OCI-M2 (cell line): ENCODE results near the gene NOL9.

Source experiments
- DNase-seq: peaks from one replicate; lab custom pipeline; 2025; ENCODE audit not compliant: unreplicated experiment; lab: John Stamatoyannopoulos, UW

Gene NOL9

DNA sequence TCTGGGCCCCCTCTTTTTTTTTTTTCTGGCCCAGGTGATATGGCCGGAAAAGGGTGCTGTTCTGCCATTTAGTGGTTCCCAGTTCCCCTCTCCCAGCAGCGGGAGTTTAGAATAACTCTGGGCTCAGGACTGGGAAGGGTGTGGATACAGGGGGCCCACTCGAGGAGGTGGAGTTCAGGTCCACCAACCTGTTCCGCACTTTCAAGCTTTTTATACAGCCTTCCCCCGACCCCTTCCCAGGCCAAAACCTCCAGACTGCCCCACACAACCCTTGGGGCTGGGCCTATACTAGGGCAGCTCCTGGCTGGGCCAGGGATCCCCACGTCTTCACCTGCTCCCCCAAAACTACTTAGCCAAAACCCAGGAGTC lies 63.2 kb downstream of the NOL9 start:
- DNase-seq, result no peak

DNA sequence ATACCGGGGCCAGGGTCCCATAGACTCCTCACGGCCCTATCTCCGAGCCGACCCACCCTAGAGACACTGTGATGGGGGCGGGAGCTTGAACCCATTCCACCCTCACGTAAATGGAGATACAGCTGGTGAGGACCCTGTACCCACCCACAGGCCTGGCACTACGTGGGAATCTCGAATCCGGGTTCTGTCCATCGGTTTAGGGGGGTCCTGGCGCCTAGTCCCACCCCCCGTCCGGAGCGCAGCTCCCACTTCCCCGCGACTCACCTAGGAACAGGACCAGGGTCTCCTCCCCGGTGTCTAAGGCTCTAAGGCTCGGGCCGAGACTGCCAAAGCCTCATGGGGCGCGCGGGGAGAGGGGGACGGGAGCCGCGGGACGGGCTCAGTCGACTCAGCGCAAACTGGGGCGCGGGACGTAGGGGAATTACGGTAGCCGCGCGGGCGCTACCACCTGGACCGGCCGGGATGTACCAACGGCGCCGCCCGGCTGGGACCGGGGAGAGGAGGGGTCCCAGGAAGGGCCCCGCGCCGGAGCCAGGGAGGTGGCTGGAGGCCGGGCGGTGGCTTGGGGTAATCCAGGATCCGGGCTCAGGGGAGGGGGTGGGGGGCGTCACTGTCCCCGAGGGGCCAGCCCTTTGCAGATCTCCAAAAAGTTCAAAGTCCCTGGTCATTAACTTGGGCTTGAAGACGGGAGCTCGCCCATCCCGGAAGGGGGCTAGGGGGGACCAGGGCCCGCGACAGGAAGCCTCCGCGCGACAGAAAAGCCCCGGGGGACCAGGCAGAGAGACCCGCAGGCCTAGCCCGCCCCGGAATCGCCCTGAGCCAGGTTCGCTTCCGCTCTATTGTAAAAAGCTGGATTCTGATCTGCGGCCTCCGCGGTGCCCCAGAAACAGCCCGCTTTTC lies 63.9 kb downstream of the NOL9 start:
- peak; percentile 16 for DNase-seq

DNA sequence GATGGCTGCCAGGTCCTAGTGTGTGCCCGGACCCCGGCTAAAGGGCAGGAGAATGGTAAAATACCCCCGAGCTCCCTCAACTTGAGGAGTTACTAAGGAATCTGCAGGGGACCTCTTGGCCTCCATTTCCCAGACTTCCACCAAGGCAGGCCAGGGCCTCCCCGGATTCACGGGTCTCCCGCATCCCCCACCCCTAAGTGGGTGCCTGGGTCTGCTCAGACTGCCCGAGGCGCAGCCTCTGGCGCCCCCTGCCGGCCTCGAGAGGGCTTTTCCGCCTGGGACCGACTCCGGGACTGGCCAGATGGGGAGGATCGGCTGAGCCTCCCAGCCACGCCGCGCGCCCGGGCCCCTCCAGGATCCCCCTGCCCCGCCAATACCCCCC lies 64.5 kb downstream of the NOL9 start:
- DNase-seq, result no peak

- no peak for DNase-seq
These were observed 64.9 kb downstream of the NOL9 start for GRCh38 chr1:6489383-6489765.

DNA sequence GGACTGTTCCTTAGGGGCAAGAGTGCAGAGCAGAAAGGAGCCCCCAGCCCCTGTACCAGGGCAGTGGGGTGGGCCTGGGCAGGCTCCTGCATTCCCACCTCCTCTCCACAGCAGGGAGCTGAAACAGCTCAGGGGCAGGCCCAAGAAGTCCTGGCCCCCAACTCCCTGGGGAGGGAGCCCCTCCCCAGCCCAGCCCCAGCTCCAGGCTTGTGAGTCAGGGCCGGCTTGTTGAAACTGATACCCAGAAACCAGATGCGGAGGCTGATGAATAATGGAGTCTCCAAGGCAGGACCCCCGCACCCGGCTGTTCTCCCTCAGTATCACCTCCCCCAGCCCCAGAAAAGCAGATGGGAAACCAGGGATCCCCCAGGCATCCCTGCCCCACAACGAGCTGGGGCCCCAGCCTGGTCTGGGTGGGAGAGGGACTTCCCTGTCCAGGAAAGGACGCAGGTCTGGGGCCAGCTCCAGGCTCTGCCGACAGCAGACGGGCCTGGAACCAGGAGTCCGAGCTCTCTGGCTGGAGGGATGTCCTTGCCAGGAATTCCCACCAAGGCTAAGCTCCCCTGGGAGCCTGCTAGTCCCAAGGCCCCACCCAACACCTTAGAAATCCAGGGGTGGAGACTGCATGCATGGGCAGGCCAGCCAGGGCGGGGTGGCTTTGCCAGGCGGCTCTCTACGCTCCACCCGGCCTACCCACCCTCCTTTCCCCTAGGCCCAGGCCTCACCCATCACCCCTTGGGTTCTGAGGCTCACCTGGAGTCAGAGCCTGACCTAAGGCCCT lies 65.5 kb downstream of the NOL9 start:
- no peak for DNase-seq

GRCh38 chr1:6487804-6488484 lies 66.4 kb downstream of the NOL9 start:
- no peak for DNase-seq

- DNase-seq, result peak; percentile 38
These were observed 67.8 kb downstream of the NOL9 start for GRCh38 chr1:6486433-6487011.

DNA sequence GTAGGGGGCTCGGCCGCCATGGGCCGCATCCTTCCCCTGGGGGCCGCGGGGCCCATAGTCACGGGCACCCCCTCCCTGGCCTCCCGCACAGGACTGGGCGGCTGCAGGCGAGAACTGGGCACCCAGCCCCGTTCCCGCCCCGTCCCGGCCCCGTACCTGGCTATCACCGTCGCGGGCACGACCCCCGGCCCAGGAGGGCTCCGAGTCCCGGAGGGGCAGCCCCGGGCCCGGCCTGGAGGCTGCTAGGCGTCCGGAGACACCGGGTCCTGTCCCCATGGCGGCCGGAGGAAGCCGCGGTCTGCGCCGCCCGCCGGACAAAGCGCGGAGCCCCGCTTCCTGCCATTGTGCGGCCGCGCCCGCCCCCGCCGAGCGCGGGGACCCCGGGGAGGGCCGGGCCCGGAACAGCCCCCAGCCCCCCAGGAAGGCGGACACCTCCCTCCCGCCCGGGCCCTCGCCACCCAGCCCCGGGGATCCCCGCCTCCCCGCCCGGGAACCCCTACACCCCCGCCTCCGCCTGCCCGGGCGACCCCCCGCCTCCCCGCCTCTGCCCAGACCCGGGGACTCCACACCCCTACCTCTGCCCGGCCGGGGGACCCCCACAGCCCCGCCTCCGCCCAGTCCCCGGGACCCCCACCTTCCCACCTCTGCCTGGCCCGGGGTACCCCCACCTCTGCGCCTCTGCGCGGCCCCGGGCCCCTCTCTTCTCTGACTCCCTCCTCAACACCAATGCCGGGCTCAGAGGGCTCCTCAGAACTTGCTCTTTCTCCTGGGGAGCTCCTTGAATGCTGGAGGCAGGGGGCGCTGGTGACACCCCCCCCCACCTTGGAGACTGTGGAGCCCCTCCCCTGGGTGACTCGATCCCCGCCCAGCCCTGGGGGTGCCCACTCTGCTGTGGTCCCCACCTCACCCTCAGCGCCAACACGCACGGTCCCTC lies 68.9 kb downstream of the NOL9 start:
- DNase-seq, result no peak

- DNase-seq, result no peak
These were observed 69.5 kb downstream of the NOL9 start for GRCh38 chr1:6484826-6485167.

DNA sequence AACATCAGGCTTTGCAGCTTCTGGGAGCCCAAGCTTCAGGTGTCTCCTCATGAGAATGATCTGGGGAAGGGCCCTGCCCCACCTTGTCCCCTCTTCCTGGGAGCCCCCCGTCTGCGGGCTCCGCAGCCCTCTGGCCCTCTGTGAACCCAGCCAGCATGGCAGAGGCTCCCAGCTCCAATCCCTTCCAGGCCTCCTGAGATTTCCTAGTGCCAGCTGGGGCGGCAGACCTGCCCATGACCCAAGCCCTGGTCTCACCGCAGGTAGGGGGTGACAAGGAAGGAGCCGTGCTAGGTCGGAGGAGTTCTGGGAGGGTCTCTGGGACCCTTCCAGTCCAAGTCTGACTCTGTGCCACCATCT lies 70.6 kb downstream of the NOL9 start:
- DNase-seq, result no peak

GRCh38 chr1:6483017-6483760 lies 71.1 kb downstream of the NOL9 start:
- DNase-seq, result no peak

DNA sequence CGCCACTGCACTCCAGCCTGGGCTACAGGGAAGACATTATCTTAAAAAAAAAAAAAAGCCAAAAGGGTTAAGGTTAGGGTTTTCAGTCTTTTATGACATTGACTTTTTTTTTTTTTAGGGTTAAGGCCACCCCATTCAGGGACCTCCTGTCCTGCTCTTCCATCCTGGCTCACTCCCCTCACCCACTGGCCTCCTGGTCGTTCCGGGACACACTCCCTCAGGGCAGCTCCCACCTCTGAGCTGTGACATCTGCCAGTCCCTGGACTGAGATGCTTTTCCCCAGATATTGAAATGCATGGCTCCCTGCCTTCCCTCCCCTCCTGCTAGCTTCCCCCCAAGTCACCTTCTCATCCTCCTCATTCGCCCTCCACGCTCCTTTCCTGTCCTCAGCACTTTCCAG lies 72.5 kb downstream of the NOL9 start:
- DNase-seq, result no peak

GRCh38 chr1:6477039-6477820 lies 77.1 kb downstream of the NOL9 start:
- DNase-seq, result no peak

DNA sequence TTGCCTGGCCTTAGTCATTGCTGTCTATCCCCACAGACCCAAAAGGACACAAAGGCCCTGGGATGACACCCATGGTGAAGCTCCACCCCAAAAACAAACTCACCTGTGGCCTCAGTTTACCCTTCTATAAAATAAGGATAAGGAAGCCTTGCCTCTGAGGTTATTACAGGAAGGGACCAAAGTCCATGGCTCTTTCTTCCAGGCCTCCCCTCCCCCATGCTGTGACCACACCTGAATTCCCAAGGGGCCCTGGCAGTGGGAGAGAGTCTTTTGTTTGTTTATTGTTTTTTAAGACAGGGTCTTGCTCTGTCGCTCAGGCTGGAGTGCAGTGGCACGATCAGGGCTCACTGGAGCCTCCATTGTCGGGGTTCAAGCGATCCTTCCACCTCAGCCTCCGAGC lies 77.8 kb downstream of the NOL9 start:
- no peak for DNase-seq

GRCh38 chr1:6475381-6476133 lies 78.8 kb downstream of the NOL9 start:
- no peak for DNase-seq

DNA sequence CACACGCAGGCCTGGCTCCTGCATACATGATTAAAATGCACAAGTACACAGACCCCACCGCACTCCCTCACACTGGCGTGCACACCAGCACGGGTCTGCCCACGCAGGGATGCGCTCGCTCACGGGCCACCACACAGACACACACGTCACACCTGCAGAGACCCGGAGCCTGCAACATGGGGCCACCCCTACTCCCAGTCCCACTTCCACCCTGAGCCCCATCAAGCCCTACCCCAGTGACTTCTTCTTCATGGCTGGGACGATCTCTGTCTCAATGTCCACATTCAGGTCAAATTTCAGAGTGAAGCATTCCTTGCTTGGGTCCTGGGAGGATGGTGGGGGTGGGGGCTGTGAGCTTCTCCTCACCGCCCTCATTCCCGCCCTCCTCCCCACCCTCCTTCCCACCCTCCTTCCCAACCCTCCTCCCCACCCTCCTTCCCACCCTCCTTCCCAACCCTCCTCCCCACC lies 79.5 kb downstream of the NOL9 start:
- DNase-seq, result no peak

DNA sequence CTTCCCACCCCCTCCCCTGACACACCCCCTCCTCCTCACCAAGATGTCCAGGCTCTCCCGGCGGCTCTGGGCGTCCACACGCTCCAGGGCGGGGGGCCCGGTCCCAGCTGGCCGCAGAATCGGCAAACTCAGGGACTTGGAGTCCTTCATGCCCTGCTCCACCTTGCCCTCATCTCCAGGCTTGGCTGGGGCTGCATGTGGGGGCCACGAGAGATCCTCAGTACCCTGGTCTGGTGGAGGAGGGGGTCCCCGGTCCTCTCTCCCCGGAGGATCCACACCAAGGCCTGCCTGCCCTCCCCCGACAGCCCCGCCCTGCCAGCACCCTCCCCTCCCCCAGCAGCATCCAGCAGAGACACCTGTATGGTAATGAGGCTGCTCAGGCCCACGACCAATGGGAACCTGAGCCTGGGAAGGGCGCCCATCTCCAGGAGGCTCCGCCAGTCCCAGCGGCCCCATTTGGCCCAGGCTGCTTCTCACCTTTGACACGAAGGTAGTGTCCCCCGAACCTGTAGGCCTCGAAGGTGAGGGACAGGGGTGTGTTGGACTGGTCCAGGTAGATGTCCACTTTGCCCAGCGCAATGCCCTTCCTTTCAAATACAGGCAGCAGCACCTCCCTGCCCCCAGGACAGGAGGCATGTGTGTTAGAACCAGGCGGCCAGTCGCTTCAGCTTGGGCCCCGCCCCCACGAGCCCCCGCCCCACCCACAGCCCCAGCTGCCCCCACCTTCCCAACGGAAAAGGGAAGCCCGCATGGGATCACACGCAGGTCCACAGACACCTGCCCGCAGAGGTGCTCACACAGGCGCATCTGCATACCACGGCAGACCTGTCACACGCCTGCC lies 80.1 kb downstream of the NOL9 start:
- no peak for DNase-seq
